Activated T-cell treated with anti-CD3 and anti-CD28 coated beads, Interleukin-2, amount 50 U/mL, for 1 hour (primary cell): Measurements from ENCODE around the gene ZNF45.
A peak's percentile ranks its signal among the peaks of the same experiment; 100 is the strongest.
"Not testable (repeated sequence)": the region's sequence is repeated elsewhere in the genome, so short reads cannot be mapped to it uniquely, and the experiment has no call there.

ENCODE experiments used
- DNase-seq: peaks from one replicate; pipeline ENCODE4 v3.0.0-alpha.2; 2020

ZNF45 gene

DNA sequence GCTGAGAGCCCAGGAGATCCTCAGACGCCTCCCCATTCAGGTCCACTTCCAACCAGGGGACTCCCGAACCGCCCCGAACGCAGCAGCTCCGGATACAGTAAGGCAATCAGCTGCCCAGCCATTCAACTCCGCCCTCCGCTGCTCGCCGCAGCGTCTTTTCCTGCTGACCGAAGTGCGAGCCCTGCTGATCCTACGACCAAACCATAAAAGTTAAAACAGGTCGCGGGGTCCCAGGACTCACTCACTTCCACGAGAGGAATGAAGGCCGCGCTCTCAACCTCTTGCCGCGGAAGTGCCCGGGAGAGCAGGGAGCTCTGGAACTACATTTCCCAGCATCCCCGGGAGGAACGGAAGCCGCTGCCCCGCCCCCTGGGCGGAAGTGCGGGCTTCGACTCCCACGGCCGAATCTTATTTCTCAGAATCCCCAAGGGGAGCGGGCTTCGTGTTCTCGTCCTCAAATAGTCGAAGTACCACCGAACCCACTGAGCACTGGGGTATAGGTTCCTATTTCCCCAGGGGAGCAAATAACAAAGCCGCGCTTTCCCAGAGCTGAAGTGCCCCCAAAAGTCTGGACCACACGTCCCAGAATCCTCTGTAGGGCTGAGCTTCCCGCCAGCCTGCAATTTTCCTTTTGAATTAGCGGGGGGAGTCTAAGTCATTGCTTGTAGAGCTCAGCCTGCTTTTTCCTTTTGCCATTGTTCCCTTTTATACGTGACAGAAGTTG is at the start of gene ZNF45:
Gene ZNF45 (minus strand): TSS at position 298 of the 724 bp plus-strand sequence. CDS start 13,097 bp downstream, outside the sequence.
- peak; percentile 84 for DNase-seq

GRCh38 chr19:43984687-43985000 is 49.6 kb upstream of the ZNF45 start:
- DNase-seq = no peak

DNA sequence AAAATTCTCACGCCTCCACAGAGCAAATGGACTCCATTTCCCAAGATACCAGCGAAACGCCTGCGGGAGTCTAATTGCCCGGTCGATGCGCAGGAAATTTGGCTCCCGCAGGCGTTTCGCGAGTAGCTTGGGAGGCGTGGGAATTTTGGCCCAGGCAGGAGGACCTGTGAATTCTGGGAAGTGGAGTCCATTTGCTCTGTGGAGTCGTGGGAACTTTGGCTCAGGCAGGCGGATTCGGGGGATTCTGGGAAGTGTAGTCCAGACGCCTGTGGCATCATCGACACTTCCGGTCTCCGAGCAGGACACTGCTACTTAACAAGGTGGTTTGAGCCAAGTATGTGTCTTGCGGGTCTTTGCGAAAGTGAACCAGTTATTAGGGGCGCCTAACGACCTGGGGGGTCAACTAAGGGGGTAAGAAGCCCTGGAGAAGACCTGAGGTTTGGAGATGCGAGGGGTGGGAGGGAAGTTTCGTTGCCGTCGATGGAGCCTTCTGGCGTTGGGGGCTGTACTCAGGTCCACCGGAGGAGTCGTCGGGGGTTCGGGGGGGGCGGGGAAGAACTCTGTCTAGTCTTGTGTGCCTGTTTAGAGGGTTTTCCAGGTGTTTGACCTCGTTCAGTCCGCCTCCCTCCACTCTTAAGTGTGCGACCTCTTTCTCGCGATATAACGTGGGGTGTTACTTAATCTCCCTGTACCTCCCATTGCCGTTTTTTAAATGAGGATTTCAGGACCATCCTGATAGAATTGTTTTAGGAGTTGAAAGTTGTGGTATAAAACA is 49.0 kb upstream of the ZNF45 start, which contains the start of gene ZNF155:
Gene ZNF155 (plus strand): TSS at position 277 of the 775 bp plus-strand sequence. CDS start 4,356 bp downstream, outside the sequence.
- peak; percentile 71 for DNase-seq

- DNase-seq = no peak
Measured at GRCh38 chr19:43983544-43983911, 48.4 kb upstream of the ZNF45 start.

DNA sequence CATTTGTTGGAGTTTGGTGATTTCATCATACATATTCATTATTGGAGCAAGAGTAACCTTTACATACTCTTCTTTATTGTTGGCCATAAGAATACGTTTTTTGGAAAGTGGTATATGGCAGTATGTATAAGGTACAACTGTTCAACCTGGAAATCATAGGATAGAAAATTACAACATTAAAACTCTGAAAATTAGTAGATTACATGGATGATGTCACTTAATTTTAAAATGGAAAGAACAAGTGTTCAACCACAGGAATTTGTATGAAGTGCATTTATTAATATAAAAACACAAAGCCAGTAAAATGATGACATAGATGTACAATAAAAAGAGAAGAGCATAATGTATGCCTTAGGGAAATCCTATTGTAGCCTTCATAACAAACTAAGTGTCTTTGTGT is 41.6 kb upstream of the ZNF45 start:
- DNase-seq = no peak

GRCh38 chr19:43966079-43966694 is 31.1 kb upstream of the ZNF45 start:
- DNase-seq = no peak

GRCh38 chr19:43960411-43960810 is 25.3 kb upstream of the ZNF45 start:
- no peak for DNase-seq

DNA sequence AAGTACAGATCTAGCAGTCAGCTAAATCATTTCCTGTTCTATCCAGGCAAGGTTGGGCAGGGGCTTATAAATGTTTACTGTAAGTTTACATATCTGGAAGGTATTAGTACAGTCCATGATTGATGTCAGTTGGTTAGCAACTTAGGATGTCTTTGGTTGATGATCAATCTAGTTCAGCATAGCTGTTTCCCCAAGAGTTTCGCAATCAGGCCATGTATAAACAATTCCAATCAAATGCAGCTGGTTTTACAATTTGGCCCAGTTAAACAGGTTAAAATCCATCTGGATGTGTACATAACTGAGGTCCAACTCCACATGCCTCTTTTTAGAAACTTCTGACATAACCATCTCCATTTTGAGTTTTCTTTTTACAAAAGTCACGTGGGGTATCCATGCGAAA is 22.8 kb upstream of the ZNF45 start:
- DNase-seq = no peak

- DNase-seq = no peak
Measured at GRCh38 chr19:43956827-43957226, 21.7 kb upstream of the ZNF45 start.

DNA sequence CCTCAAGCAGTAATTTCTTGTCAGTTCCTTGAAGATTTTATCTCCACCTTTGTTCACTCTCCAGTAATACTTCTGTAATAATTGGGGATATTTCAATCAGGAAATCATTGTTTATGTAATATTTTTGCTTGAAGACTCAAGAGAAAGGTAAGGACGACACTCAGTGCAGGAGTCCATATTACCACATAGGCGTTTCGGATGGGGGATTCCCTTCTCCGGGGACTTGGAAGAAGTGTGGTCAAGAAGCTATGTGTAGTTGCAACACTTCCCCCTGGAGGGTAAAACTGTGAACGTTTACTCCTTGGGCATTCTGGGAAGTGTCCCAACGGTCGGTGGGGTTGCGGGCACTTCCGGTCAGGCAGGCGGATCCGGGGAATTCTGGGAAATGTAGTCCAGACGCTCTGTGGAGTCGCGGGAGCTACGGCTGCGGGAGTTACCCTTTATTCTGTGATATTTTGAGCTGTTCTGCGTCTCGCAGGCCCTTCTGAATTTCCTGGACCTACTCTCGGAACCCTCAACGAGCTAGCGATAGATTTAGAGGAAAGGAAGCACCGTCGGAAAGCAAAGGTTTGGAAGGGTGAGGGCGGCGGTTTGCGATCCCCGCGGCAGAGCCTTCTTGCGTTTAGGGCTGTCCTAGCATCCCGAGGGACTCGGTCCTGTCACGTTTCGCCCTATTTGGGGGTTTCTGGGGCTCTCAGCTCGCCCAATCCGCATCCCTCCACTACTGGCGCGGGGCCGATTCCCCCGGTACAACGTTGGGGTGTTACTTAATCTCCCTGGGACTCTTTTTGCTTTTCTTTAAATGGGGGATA is 16.0 kb upstream of the ZNF45 start, which contains the start of gene ZNF221:
Gene ZNF221 (plus strand): TSS at position 395 of the 812 bp plus-strand sequence. CDS start 11,499 bp downstream, outside the sequence.
- DNase-seq = peak; percentile 40

GRCh38 chr19:43949803-43950202 is 14.7 kb upstream of the ZNF45 start:
- DNase-seq = not testable (repeated sequence)

GRCh38 chr19:43947412-43947811 is 12.3 kb upstream of the ZNF45 start:
- DNase-seq = not testable (repeated sequence)

DNA sequence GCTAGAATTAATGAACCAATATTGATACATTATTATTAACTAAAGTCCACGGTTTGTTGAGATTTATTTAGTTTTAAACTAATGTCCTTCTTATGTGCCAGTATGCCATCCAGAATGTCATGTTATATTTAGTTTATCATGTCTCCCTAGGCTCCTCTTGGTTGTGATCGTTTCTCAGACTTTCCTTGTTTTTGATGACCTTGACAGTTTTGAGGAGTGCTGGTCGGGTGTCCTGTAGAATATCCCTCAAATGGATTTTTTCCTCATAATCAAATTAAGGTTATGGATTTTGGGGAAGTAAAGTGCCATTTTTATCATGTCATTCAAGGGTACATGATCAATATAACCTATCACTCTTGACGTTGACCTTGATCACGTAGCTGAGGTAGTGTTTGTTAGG is 6.1 kb upstream of the ZNF45 start:
- DNase-seq = no peak

- DNase-seq = no peak
Measured at GRCh38 chr19:43940719-43941118, 5.6 kb upstream of the ZNF45 start.

- DNase-seq = no peak
Measured at GRCh38 chr19:43939557-43940260, 4.6 kb upstream of the ZNF45 start.

- DNase-seq = no peak
Measured at GRCh38 chr19:43936188-43936587, 1.1 kb upstream of the ZNF45 start.

- DNase-seq = no peak
Measured at GRCh38 chr19:43934055-43934984, 762 bp downstream of the ZNF45 start.

GRCh38 chr19:43928820-43929219 is 6.3 kb downstream of the ZNF45 start:
- DNase-seq = no peak

DNA sequence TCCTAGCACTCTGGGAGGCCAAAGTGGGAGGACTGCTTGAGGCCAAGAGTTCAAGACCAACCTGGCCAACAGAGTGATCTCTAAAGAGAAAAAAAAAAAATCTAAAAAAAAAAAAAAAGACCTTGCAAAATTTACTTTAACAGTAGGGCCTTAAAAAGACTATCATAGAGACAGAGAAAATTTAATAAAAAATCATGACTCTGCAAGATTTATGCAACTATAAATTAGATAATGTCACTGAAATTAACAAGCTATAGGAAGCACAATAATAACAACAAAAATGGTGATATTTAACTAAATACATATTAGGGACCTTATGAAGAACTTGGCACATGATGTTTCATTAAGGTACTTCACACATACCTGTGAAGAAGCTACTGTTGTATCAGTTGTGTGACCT is 11.2 kb downstream of the ZNF45 start:
- DNase-seq = no peak

- DNase-seq = no peak
Measured at GRCh38 chr19:43914051-43914450, 21.0 kb downstream of the ZNF45 start.

DNA sequence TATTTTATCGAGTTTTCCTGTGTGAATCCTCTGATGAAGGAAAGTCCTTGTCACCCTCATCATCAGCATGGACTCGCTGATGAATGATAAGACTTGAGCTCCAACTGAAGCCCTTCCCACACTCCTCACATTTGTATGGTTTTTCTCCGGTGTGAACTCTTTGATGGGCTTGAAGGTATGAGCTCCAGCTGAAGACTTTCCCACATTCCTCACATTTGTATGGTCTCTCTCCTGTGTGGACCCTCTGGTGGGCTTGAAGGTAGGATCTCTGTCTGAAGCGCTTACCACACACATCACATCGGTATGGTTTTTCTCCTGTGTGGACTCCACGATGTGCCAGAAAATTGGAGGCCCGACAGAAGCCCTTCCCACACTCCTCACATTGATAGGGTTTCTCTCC is 21.7 kb downstream of the ZNF45 start:
- DNase-seq = no peak
